DMS 273 (cell line): Measurements from ENCODE around the gene CCDC192.

Experiments
- DNase-seq: peaks from one replicate; lab custom pipeline; 2025; ENCODE audit not compliant: unreplicated experiment; lab: John Stamatoyannopoulos, UW

The CCDC192 gene

GRCh38 chr5:127942246-127943060 is 239.3 kb downstream of the CCDC192 start:
- DNase-seq, result peak; percentile 23

GRCh38 chr5:127943061-127943371 is 239.8 kb downstream of the CCDC192 start:
- DNase-seq, result no peak

- peak; percentile 31 for DNase-seq
These were observed 240.9 kb downstream of the CCDC192 start for GRCh38 chr5:127944125-127944524.

DNA sequence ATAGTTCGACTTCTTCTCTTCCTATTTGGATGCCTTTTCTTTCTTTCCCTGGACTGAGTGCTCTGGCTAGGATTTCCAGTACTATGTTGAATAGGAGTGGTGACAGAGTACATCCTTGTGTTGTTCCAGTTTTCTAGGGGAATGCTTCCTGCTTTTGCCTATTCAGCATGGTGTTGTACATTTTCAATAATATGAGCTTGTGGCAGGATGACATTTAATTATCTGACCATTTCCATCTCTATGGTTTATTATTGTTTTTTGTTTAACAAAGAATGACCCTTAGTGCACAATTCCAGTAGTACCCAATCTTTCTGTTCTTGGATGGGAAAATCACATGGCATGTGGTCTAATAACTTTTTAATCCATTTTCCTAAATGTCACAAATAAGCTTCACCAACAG is 244.8 kb downstream of the CCDC192 start:
- no peak for DNase-seq

DNA sequence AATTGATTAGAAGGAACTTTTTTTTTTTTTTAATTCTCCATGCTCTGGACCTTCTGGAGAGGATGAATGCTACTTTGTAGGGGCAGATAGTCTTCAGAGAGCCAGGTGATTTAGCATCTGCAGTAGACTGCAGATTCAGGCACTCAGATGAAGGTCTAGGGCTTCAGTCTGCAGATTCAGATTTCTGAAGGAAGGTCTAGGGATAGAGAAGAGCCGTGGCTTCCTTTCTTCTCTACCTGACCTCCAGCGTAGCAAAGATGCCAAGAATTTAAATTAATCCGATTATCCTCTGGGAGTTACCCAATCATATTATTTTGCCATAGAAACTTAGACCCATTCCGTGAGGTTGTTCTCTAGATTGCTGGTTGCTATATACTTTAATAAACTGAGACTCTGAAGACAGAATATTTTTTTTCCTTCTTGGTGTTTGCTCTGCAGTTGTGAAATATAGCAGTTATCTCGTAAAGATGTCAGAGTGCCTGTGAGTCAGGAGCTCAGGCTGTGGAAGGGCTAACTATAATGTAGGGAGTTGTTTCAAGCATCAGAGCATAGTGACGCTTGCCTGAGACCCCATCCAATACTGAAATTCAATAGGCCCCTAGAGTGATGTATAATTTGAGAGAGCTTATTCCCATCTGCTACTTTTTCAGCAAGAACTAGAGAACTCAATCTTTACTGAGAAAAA is 247.7 kb downstream of the CCDC192 start:
- peak; percentile 85 for DNase-seq

- no peak for DNase-seq
These were observed 248.6 kb downstream of the CCDC192 start for GRCh38 chr5:127951791-127952190.

DNA sequence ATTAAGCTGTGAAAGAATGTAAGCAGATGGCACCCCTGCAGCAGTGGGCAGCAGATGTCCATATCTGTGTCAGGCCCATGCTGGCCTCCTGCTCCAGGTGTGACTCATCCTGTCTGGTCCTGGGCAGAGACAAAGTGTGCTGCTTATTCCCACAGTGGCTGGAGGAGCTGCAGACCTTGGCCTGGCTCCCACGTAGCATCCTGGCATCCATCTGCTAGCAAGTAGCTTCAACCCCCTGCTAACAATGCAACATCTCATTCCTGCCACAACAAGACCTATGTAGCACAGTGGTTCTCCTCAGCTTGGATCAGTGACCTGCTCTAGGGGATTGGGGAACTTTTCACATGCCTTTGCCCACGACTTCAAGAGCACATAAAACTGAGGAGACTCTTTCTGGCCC is 254.0 kb downstream of the CCDC192 start:
- DNase-seq, result peak; percentile 94

GRCh38 chr5:127957701-127958239 is 254.6 kb downstream of the CCDC192 start:
- DNase-seq, result peak; percentile 46

DNA sequence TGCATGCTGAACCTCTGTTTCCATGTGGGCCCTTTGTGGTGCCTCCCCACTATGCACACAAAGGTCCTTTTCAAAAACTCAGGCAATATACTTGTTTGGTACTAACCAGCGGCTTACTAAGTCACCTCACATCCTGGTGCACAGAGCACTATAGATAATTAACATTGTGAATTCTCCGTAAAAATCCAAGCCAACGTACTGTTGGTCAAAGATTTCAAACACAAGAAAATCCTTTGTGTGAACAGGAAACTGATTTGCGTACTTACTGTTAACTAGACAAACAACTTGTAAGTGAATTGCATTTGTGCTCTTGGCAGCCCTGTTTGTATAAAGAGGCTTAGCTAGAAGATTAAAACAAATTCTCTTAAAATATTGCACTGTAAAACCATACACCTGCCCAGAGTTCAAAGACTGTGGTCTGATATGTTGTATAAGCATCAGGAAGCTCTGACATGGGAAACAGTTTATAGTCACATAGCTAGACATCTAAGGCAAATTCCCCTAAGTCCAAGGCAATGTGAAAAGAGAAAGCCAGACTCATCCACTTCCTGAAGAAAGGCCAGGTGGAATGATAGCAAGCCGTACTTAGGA is 255.3 kb downstream of the CCDC192 start:
- DNase-seq, result peak; percentile 33

- DNase-seq, result peak; percentile 83
These were observed 256.1 kb downstream of the CCDC192 start for GRCh38 chr5:127959152-127959764.

DNA sequence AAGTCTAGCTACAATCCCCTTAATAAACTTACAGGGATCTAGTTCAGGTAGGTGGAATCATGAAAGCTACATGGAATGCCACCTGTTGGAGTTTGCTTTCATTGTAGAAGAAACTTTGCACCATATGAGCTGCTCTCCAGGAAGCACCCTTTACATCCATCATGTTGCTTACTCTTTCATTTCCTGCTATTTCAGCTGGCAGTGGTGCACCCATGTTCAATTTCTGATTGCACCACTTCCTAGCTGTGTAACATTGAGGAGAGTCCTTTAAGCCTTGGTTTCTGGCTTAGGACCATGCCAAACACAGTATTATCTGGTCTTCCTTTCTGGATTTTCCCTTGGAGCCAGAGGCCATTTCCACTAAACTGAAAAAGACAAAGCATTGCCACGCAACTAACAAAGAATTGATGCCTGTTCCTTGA is 257.1 kb downstream of the CCDC192 start:
- no peak for DNase-seq

GRCh38 chr5:127961006-127961762 is 258.0 kb downstream of the CCDC192 start:
- no peak for DNase-seq

GRCh38 chr5:127961763-127962145 is 258.6 kb downstream of the CCDC192 start:
- no peak for DNase-seq

GRCh38 chr5:127962491-127962890 is 259.3 kb downstream of the CCDC192 start:
- DNase-seq, result no peak

GRCh38 chr5:127963233-127963632 is 260.0 kb downstream of the CCDC192 start:
- no peak for DNase-seq

DNA sequence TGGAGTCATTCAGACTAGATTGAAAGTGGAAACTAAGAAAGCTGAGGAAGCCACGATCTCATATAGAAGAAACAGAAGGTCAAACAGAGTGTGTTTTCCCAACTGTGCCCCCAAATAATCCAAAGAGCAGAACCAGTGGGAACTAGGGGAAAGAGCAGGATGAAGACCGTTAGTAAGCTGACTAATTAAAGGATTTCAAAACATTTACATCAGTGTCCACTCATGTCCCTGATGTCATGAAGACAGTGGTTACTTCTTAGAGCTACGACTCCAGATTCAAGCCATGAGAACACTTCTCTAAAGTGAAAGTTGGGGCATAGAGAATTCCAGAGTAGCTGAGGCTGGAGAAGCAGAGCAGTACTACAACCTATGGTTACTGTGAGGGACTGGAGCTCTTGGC is 260.7 kb downstream of the CCDC192 start:
- no peak for DNase-seq

DNA sequence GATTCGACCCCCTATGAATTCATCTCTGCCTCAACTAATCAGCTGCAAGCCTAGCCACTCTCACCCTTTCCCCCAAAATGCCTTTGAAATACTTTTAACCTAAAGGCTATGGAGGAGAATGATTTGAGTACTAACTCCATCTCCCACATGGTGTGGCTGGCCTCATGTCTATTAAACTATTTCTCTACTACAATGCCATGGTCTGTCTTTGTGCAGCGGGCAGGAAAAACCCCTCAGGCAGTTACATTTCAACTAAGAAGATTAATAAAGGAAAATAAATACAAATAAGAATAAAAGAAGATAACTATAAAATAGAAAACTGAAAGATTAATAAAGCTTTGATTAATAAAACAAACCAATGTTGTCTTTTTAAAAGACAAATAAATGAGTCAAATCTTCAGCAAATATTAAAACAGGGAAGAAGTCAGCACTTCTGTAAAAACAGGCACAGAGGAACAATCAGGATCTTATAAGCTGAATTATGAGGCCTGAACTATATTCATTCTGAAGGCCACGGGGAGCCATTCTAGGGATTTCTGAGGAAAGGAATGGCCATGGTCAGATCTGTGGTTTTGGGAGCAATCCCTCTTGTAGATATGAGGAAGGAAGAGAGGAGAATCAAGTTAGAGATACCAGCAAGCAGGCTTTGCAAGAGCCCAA is 264.3 kb downstream of the CCDC192 start:
- no peak for DNase-seq

DNA sequence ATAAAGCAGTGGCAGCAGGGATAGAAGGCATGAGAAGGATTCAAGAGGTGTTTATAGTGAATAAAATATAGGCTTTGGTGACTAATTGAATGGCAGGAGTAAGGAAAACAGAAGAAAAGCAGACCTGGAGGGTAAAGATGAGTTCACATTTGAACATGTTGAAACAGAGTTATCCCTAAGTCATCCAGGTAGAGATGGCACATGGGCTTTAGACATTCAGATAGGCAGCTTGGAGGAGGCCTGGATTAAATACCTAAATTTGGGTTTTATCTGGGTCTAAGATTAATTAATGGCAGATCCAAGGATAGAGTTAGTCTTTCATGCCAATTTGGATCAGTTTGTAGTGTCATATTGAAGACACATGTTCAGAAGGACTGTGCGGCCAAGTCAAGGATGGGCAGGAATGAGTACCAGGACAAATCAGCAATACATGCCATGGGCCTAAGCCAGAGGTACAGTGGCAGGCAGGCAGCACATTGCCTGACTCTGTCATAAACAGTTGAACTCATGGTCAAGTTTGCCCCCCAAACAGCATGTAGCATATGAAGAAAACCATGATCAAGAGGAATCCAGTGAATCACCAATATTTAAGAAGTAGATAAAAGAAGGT is 264.9 kb downstream of the CCDC192 start:
- DNase-seq, result no peak

DNA sequence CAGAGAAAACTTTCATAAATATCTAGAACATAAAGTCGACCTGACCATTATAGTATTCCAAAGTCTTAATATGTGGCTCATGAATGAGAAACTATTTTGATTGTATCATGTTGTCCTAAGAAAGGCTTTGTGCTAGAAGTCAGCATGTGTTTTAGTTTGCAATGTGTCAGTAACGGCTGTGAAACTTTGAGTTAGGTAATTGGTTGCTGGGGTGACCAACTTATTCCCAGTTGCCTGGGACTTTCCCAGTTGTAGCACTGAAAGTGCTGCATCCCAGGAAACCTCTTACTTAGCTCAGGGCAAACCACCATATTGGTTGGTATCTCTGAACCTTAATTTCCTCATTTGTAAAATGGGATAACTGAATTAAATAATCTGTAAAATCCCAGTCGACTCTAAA is 265.8 kb downstream of the CCDC192 start:
- no peak for DNase-seq

DNA sequence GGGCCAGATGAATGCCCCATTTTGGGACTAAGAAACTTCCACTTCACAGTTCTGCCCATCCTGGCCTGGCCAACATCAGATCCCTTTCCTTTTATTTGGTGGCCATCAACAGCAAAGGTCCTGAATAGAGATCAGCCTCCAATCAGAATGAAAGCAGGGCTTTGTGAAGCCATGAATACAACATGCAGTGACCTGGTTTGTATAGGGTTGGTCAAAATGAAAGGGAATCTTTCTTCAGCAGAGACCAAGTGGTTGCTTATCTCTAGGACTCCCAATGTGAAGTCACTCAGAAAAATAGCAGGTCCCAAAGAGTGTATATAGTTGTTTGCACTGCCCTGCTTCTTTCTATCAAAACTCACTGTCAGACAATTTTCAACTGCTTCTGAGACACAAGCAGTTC is 266.5 kb downstream of the CCDC192 start:
- no peak for DNase-seq
